ENCODE results near the gene PRSS57. TPM values are rescaled to one million over a fixed set of nuclear protein-coding genes. Genes with fewer than 3 reads are reported as not detected.

PRSS57 gene
- total RNA-seq, 2 experiments from 2014 or later, result not detected

- no peaks in the 10 kb centered on the region for H3K4me1 ChIP-seq (ENCODE audit: insufficient read depth, low read length, poor library complexity, severe bottlenecking)
- H3K4me3 ChIP-seq (ENCODE audit: low read depth, low read length, poor library complexity, severe bottlenecking), result no peak overlapping the region
- no TSS peak for BruUV-seq (replicated peaks)
- H3K79me2 ChIP-seq (ENCODE audit: insufficient read depth, low read depth, low read length), result no peaks in the 10 kb centered on the region
- ChIA-PET CTCF (ENCODE audit: unreplicated experiment) (no interaction called here), POLR2A (no interaction called here)
- no peak for DNase-seq (ENCODE audit: low spot score)
- H3K36me3 ChIP-seq (ENCODE audit: insufficient read depth, low read length), result no peaks in the 10 kb centered on the region
- H2AFZ ChIP-seq (ENCODE audit: low read length), result no peak overlapping the region
- H3K27ac ChIP-seq (ENCODE audit: low read depth, low read length, poor library complexity, severe bottlenecking), result no peak overlapping the region
- no peaks in the 10 kb centered on the region for H3K9me3 ChIP-seq (ENCODE audit: low read length)
- H3K4me2 ChIP-seq (ENCODE audit: low read length), result no peak overlapping the region
- intact Hi-C loops (cut with micrococcal nuclease; ENCODE audit: unreplicated experiment), result no loop called here
- no peaks in the 10 kb centered on the region for H4K20me1 ChIP-seq (ENCODE audit: insufficient read depth, low read length)
- TF ChIP-seq CTCF (conservative IDR thresholded peaks at IDR 0.05; ENCODE audit: low read length) (no peak), EZH2phosphoT487 (IDR thresholded peaks at IDR 0.05; ENCODE audit: borderline replicate concordance, low read depth, low read length) (no peak)
- no peaks in the 10 kb centered on the region for H3K9me2 ChIP-seq (ENCODE audit: insufficient read depth, low read length)
Measured at GRCh38 chr19:687569-688166, 7.6 kb downstream of the PRSS57 start.

- no peaks in the 10 kb centered on the region for H4K20me1 ChIP-seq (ENCODE audit: insufficient read depth, low read length)
- no peaks in the 10 kb centered on the region for H3K79me2 ChIP-seq (ENCODE audit: insufficient read depth, low read depth, low read length)
- ChIA-PET CTCF (ENCODE audit: unreplicated experiment) (no interaction called here), POLR2A (no interaction called here)
- H3K27ac ChIP-seq (ENCODE audit: low read depth, low read length, poor library complexity, severe bottlenecking), result no peak overlapping the region
- no peak overlapping the region for H3K4me2 ChIP-seq (ENCODE audit: low read length)
- TF ChIP-seq CTCF (conservative IDR thresholded peaks at IDR 0.05; ENCODE audit: low read length) (no peak), EZH2phosphoT487 (IDR thresholded peaks at IDR 0.05; ENCODE audit: borderline replicate concordance, low read depth, low read length) (no peak)
- no peaks in the 10 kb centered on the region for H3K4me1 ChIP-seq (ENCODE audit: insufficient read depth, low read length, poor library complexity, severe bottlenecking)
- no peaks in the 10 kb centered on the region for H3K9me2 ChIP-seq (ENCODE audit: insufficient read depth, low read length)
- no peak overlapping the region for H3K4me3 ChIP-seq (ENCODE audit: low read depth, low read length, poor library complexity, severe bottlenecking)
- no peaks in the 10 kb centered on the region for H3K9me3 ChIP-seq (ENCODE audit: low read length)
- BruUV-seq (replicated peaks), result no TSS peak
- intact Hi-C loops (cut with micrococcal nuclease; ENCODE audit: unreplicated experiment), result no loop called here
- DNase-seq (ENCODE audit: low spot score), result no peak
- no peak overlapping the region for H2AFZ ChIP-seq (ENCODE audit: low read length)
- H3K36me3 ChIP-seq (ENCODE audit: insufficient read depth, low read length), result no peaks in the 10 kb centered on the region
Measured at GRCh38 chr19:686589-687297, 8.5 kb downstream of the PRSS57 start.

DNA sequence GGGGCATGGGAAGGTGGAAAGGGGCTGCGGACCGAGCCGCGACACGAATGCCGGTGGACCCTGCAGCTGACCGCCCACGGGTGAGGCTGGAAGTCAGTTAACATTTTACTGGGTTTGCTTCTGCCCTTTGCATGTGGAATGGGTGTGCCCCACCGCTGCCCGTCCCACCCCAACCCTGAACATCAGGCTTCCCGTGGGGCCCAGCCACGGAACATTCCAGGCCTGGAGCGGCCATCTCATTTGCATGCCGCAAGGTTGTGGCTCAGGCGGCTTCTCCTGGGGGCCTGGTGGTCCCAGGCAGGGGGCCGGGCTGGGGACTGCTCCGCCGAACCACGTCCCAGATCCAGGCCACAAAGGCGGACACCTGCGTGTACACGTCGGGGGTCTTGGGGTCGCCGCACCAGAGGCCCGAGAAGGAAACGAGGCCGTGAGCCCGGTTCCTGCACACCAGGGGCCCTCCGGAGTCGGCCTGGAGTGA is 9.8 kb downstream of the PRSS57 start:
- no peaks in the 10 kb centered on the region for H3K79me2 ChIP-seq (ENCODE audit: insufficient read depth, low read depth, low read length)
- DNase-seq (ENCODE audit: low spot score), result no peak
- CTCF ChIA-PET (ENCODE audit: unreplicated experiment), result no interaction called here
- no peaks in the 10 kb centered on the region for H3K9me3 ChIP-seq (ENCODE audit: low read length)
- POLR2A ChIA-PET, result no interaction called here
- no peak overlapping the region for H3K4me2 ChIP-seq (ENCODE audit: low read length)
- no peaks in the 10 kb centered on the region for H4K20me1 ChIP-seq (ENCODE audit: insufficient read depth, low read length)
- no peak overlapping the region for H3K27ac ChIP-seq (ENCODE audit: low read depth, low read length, poor library complexity, severe bottlenecking)
- peaks cover 4% of the 10 kb centered on the region for H3K4me1 ChIP-seq (ENCODE audit: insufficient read depth, low read length, poor library complexity, severe bottlenecking)
- H3K9me2 ChIP-seq (ENCODE audit: insufficient read depth, low read length), result no peaks in the 10 kb centered on the region
- H3K36me3 ChIP-seq (ENCODE audit: insufficient read depth, low read length), result no peaks in the 10 kb centered on the region
- intact Hi-C loops (cut with micrococcal nuclease; ENCODE audit: unreplicated experiment), result no loop called here
- BruUV-seq (replicated peaks), result no TSS peak
- TF ChIP-seq EZH2phosphoT487 (IDR thresholded peaks at IDR 0.05; ENCODE audit: borderline replicate concordance, low read depth, low read length) (no peak), CTCF (conservative IDR thresholded peaks at IDR 0.05; ENCODE audit: low read length) (no peak)
- H2AFZ ChIP-seq (ENCODE audit: low read length), result no peak overlapping the region
- H3K4me3 ChIP-seq (ENCODE audit: low read depth, low read length, poor library complexity, severe bottlenecking), result no peak overlapping the region
